ENCODE results near the gene KRTAP10-3. TPM values are rescaled to one million over a fixed set of nuclear protein-coding genes. Genes with fewer than 3 reads are reported as not detected.
A peak's percentile ranks its signal among the peaks of the same experiment; 100 is the strongest.

KRTAP10-3 gene
- total RNA-seq, 6 experiments from 2014 or later: not detected

DNA sequence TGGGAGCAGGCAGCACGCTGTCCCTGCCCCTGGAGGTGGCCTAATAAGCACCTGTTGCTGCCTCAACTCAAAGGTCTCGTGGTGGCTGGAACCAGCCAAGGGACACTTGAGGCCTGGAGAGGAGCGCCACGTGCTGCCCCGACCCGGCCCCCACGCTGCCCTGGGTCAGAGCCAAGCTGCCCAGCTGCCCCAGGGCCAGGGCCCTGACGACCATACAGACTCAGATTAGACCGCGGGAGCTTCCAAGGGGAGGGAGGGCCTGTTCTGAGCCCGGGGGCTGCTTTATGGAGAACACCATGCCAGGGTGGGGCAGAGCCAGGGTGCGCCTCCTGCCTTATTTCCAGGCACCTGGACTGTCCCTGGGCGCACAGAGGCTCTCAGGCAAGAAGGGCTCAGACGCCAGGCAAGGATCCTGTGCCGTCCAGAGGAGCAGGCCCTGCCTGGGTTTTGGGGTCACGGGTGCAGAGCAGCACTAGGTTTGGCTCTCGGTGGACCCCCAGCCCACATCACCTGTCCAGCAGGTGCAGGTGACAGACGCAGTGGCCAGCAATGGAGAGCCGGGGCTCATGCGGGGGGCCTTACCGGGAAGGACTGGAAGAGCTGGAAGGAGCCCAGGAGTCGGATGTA is 37.2 kb downstream of the KRTAP10-3 start:
- no peaks in the 10 kb centered on the region for H3K27me3 ChIP-seq
- no peak overlapping the region for H3K4me3 ChIP-seq
- DNase-seq (peak in 1 of 3 donors; percentile 19), ATAC-seq (no peak)
- H3K4me1 ChIP-seq: no peaks in the 10 kb centered on the region
- intact Hi-C loops (cut with DNase I): no loop called here
- no peak overlapping the region for H3K27ac ChIP-seq
- TF ChIP-seq, protein P1, sequence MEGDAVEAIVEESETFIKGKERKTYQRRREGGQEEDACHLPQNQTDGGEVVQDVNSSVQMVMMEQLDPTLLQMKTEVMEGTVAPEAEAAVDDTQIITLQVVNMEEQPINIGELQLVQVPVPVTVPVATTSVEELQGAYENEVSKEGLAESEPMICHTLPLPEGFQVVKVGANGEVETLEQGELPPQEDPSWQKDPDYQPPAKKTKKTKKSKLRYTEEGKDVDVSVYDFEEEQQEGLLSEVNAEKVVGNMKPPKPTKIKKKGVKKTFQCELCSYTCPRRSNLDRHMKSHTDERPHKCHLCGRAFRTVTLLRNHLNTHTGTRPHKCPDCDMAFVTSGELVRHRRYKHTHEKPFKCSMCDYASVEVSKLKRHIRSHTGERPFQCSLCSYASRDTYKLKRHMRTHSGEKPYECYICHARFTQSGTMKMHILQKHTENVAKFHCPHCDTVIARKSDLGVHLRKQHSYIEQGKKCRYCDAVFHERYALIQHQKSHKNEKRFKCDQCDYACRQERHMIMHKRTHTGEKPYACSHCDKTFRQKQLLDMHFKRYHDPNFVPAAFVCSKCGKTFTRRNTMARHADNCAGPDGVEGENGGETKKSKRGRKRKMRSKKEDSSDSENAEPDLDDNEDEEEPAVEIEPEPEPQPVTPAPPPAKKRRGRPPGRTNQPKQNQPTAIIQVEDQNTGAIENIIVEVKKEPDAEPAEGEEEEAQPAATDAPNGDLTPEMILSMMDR (IDR thresholded peaks at IDR 0.05): no peak
- TF ChIP-seq POLR2A (IDR thresholded peaks at IDR 0.05): no peak
- no peaks in the 10 kb centered on the region for H3K36me3 ChIP-seq
- H3K9me3 ChIP-seq: no peaks in the 10 kb centered on the region
- 83% methylated on average over 1 of the region's 22 CpGs for WGBS (ENCODE audit: insufficient coverage, low coverage, low lambda C conversion rate, missing lambda C conversion rate)

DNA sequence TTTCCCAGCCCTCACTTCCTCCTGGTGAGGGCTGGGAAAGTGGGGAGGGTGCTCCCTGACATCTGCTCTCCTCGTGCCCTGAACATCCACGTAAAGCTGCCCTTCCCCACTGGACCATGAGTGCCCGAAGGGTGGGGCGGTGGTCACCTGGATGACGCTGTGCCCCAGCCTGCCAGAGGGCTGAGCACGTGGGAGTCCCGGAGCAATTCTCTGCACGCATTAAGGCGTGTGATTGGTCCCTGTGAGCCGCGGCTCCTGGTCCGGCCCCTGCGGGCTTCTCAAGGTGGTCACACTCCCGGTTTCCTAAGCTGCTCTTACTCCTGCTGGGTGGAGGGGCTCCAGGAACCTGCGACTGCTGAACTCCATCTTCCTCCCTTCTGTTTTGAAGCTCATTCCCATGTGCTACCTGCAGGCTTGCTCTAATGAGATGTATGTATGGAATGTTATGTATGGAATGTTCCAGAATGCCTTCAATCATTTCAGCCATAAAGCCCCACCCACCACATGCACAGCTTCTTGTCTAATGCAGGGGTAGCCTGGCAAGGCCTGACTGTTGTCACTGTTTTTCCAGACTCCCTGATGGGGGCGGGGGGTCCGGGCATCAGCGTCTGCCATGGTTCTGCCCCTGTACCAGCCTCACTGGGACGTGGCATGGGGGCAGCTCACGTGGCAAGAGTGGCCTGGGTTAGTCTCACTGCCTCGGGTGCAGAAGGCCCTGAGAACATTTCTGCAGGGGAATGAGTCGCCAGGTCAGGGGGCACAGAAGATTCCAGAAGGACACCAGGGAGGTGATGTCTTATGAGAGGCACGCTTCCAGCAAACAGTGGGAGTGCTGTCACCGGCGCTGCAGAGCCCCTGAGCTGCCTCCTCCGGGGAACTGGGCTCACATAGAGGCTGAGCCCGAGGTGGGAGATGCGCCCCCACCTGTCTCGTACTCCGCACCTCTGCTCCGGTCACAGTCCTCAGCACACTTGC is 38.0 kb downstream of the KRTAP10-3 start:
- Histone ChIP-seq H3K4me3 (no peak overlapping the region), H3K4me1 (no peaks in the 10 kb centered on the region), H3K36me3 (no peaks in the 10 kb centered on the region), H3K27ac (no peak overlapping the region), H3K27me3 (no peaks in the 10 kb centered on the region), H3K9me3 (no peaks in the 10 kb centered on the region)
- ATAC-seq: no peak
- intact Hi-C loops (cut with DNase I): no loop called here
- 60% methylated on average over 1 of the region's 31 CpGs for WGBS (ENCODE audit: insufficient coverage, low coverage, low lambda C conversion rate, missing lambda C conversion rate)
- TF ChIP-seq, protein P1 (IDR thresholded peaks at IDR 0.05): no peak
- no peak for TF ChIP-seq POLR2A (IDR thresholded peaks at IDR 0.05)
- peak in 1 of 3 donors; percentile 16 for DNase-seq

DNA sequence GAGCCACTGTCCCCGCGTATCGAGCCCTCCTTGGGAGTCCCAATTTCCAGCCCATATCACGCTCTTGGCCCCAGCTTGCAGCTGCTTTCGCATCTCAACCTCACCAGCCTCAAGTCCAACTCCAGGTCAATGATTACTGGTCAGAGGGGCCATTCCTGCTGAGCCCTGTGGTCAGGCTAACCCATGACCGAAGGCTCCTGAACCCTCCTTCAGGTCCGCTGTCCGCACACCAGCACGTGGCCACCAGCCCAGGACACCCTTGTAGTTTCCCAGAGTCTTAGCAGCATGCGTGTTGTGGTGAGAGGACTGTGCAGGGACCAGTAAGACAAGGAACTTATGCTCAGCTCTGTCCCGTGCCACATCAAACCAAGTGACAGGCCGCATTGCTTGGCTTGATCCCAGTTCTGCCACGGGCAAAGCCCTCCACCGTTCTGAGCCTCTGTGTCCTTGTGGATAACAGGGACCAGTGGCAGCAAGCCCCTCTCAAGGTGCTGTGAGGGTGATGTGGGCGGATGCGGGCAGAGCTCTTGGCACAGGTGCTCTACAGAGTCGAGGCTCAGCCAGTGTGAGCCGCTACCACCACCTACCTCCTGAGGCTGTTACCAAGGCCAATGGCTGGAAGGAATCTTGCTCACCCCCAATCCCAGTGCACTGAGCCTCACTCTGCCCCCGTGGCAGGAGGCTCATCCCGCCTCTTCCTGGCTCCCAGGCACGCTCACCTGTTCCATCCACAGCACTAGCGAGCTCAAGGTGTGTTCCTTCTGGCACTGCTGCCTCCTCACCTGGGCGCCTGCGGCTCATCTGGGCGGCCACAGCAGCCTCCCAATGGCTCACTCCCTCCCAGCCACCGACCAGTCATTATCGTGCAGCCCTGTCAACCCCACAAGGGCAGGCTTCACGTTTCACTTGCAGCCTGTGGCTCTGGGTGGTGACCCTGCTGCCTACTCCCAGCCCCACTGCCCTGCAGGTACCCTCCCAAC is 39.0 kb downstream of the KRTAP10-3 start:
- H3K27ac ChIP-seq: no peak overlapping the region
- no peaks in the 10 kb centered on the region for H3K9me3 ChIP-seq
- H3K36me3 ChIP-seq: no peaks in the 10 kb centered on the region
- TF ChIP-seq POLR2A (IDR thresholded peaks at IDR 0.05): no peak
- TF ChIP-seq, protein P1 (IDR thresholded peaks at IDR 0.05): no peak
- H3K4me3 ChIP-seq: no peak overlapping the region
- WGBS (ENCODE audit: insufficient coverage, low coverage, low lambda C conversion rate, missing lambda C conversion rate): 85% methylated on average over 12 of the region's 28 CpGs
- intact Hi-C loops (cut with DNase I): loop anchor here (10.0 kb wide), 2 partner anchors 265 to 275 kb away; no protein-coding TSS in a partner anchor
- no peaks in the 10 kb centered on the region for H3K4me1 ChIP-seq
- no peak for ATAC-seq
- H3K27me3 ChIP-seq: no peaks in the 10 kb centered on the region
- DNase-seq: peak in 1 of 3 donors; percentile 11

DNA sequence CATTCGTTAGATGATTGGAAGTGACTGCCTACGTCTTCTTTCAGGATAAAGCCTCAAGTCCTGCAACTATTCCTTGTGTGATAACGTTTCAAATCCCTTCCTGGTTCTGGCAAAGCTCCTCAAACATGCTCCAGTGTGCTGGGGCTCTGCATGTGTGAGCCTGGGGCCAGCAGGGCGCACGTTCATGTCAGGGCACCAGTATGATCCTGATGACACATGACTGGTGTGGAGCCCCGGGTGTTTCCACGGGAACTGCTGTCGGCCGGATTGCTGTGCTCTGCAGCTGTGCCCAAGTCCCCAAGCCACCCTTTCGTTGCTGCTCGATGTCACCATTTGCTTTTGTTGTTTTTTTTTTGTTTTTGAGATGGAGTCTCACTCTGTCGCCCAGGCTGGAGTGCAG is 39.9 kb downstream of the KRTAP10-3 start:
- H3K4me1 ChIP-seq: no peaks in the 10 kb centered on the region
- no peak overlapping the region for H3K27ac ChIP-seq
- ATAC-seq: no peak
- 52% methylated on average over 3 of the region's 12 CpGs for whole genome bisulfite sequencing (ENCODE audit: insufficient coverage, low coverage, low lambda C conversion rate, missing lambda C conversion rate)
- no peaks in the 10 kb centered on the region for H3K9me3 ChIP-seq
- TF ChIP-seq POLR2A (IDR thresholded peaks at IDR 0.05): no peak
- TF ChIP-seq, protein P1 (IDR thresholded peaks at IDR 0.05): no peak
- peak in 1 of 3 donors; percentile 11 for DNase-seq
- H3K36me3 ChIP-seq: no peaks in the 10 kb centered on the region
- no peak overlapping the region for H3K4me3 ChIP-seq
- no peaks in the 10 kb centered on the region for H3K27me3 ChIP-seq
- intact Hi-C loops (cut with DNase I): loop anchor here (10.0 kb wide), 2 partner anchors 266 to 276 kb away; no protein-coding TSS in a partner anchor

Data from right lobe of liver (tissue), 6 donors.